GM19193 (cell line): Measurements from ENCODE around the gene BMS1.

Experiments used
- POLR2A ChIP-seq: IDR thresholded peaks from 4 replicates; pipeline ENCODE4 v1.6.1; 2011; ENCODE audit not compliant: insufficient read depth, insufficient read length; ENCODE audit errors: extremely low read depth

The BMS1 gene

DNA sequence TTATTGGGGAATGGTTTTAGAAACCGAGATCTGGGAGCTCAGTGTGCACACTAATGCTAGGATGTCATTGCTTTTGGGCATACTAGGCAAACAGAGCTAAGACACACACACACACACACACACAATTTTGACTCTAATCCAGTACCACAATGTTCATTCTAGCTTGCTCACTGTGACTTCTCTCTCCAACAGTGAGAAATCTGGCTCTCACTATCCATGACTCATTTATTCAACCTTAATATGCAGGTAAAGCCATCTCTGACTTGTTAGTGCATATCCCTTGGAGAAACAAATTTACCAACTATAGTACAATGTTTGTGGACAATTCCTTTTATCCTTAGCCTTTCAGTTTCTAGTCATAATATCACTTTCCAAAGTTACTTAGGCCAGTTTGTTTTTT lies 5.9 kb upstream of the BMS1 start:
- TF ChIP-seq POLR2A = no peak

DNA sequence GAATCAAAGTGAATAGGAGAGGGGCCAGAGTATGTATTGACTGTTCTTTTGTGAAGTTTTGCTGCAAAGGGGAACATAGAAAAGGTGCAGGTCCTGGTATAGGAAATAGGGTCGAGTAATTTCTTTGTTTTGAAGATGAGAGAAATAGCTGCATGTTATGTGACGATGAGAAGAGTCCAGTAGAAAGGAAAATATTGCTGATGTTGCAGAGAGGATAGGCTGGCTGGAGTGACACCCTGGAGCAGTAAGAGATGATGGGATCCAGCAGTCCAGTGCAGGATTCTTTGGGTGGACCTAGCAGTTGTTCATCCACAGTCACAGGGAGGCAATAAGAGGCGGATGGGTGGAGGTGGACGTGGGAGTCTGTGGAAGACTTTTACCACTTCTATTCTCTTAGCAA lies 2.1 kb upstream of the BMS1 start:
- TF ChIP-seq POLR2A = no peak

DNA sequence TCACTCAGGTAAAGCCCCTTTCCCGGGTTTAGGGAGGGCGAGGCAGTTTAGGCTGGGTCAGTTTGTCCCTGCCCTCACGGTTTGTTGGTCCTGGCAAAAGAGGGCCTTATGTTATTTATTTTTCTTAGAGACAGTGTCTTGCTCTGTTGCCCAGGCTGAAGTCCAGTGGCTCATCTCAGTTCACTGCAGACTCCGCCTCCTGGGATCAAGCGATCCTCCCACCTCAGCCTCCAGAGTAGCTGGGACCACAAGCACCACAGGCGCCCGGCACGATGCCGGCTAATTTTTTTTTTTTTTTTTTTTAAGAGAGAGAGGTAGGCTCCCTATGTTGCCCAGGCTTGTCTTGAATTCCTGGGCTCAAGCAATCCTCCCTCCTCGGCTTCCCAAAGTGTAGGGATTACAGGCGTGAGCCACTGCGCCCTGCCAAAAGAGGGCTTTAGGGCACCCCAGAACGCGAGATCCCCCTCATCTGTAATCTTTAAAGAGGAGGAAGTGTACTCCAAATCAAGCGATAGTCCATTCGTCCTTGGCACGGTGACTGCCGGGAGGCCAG lies 626 bp upstream of the BMS1 start:
- TF ChIP-seq POLR2A = no peak

DNA sequence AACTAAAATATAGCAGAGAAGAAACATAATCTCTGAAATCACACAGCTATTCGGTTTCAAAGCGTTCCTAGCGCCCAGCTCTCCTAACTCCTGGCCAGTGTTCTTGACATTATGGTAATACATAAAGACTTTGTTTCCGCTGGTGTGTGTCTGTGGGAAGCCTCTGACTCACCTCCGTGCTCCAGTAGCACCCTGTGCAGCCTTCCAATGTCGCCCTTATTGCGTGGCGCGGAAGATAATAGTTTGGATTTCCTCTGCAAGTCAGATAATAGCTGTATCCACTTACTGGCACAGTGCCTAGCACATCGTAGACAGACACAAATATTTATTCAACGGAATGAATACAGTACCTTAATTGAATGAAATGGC lies 570 bp downstream of the BMS1 start:
- TF ChIP-seq POLR2A = no peak

DNA sequence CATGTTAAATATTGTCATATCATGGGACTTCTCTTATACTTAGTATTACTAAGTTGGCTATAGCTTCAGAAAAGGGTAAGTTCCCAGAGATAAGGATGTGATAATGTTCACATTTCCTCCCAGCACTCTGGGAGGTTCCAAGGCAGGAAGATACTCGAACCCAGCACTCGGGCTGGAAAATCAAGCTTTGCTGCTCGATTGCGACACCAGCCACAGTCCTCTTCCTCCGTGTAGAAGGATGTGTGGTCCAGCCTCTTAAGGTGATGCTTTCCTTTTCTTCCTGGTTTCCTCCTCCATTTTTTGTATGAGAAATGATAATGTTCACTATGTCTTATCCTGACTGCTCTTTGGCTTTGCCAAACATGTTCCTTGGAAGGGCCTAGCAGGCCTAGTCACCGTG lies 3.2 kb downstream of the BMS1 start:
- TF ChIP-seq POLR2A = no peak

DNA sequence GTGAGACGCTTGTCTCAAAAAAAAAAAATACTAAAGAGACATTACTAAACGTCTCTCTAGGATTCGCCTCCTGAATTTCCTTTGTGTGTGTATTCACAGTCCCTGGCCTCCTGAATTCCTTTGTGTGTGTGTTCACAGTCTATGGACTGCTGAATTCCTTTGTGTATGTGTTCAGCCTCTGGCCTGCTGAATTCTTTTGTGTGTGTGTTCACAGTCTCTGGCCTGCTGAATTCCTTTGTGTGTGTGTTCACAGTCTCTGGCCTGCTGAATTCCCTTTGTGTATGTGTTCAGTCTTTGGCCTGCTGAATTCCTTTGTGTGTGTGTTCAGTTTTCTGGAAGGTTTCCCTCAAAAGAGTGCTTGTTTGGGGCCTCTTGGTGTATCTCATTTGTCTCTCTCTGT lies 8.2 kb downstream of the BMS1 start:
- no peak for TF ChIP-seq POLR2A

DNA sequence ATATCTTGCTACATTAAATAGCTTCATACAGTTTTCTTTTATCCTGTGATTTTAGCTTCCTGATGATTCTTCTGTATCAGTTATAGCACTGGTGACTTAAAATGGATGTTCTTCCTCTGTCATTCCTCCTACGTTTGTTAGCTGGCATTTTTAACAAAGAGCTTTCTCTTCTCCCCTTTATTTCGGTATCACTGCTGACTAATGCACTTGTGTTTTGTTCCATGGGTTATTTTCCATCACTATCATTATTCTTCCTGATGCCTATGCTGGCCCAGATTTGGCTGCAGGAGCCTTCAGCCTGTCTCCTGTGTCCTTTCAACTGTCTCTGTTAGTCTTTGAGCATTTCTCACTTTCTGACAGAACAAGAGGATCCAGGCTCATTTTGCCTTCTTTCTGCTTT lies 13.1 kb downstream of the BMS1 start:
- TF ChIP-seq POLR2A = no peak

DNA sequence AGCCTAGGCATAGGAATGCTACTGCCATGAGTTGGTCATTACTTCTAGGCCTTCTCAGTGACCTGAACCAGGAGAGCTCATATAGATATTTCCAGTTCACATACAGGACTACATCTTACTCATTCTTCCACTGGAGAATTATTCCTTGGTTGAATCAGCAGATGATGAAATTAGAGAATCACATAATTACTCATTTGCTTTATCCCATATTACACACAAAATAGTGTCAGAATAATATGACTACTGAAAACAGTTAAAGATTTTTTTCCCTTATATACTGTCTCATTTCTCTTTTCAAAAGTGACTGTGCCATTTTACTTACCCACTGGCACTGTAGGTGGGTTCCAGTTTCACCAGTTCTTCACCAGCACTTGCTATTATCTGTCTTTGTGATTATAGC lies 18.5 kb downstream of the BMS1 start:
- no peak for TF ChIP-seq POLR2A

DNA sequence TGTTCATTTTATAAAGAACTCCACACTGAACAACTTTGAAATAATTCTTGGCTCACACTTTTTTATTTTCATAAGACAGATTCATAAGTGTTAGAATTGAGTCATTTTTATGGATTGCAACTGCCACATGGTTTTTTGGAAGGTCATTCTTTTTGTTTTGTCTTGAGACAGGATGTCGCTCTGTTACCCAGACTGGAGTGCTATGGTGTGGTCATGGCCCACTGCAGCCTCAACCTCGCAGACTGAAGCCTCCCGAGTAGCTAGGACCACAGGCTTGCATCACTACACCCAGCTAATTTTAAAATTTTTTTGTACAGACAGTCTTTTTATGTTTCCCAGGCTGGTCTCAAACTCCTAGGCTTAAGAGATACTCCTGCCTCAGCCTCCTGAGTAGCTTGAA lies 20.3 kb downstream of the BMS1 start:
- TF ChIP-seq POLR2A = no peak

DNA sequence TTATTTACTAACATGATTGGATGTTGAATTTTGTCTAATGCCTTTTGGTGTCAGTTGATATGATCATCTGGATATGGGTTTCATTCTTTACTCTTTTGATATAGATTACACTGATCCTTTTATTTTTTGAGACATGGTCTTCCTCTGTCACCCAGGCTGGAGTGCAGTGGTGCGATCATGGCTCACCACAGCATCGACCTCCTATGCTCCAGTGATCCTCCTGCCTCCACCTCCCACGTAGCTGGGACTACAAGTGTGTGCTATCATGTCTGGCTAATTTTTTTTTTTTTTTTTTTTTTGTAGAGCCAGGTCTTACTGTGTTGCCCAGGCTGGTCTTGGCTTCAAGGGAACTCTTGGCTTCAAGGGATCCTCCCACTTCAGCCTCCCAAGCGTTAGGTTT lies 27.1 kb downstream of the BMS1 start:
- TF ChIP-seq POLR2A = no peak

DNA sequence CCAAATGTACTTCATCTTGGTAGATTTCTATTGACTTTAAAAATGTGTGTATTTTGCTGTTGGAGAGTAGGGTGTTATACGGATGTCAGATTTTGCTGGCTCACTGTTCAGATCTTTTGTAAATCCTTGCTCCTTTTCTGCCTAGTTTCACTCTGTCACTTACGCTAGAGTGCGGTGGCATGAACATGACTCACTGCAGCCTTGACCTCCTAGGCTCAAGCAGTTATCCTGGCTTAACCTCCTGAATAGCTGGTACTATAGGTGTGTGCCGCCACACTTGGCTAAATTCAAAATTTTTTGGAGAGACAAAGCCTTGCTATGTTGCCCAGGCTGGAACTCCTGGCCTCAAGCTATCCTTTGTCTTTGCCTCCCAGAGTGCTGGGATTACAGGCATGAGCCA lies 29.4 kb downstream of the BMS1 start:
- no peak for TF ChIP-seq POLR2A

DNA sequence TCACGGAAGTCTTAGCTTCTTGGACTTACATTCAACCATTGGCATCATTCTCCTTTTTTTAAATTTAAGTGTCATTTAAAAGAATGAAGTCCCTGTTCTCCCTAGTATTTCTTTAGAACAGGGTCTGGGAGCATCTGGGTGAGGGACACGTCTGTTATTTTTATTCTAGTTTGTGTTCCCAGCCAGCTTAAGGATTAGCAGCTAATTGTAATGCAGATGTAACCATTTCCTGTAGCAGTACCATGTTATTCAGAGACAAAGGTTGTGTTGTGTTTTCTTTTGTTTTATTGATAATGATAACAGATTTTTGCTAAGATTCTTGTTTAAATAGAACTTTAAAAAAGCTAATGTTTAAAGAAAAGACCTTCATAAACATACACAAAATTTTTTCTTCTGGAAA lies 34.3 kb downstream of the BMS1 start:
- TF ChIP-seq POLR2A = no peak

DNA sequence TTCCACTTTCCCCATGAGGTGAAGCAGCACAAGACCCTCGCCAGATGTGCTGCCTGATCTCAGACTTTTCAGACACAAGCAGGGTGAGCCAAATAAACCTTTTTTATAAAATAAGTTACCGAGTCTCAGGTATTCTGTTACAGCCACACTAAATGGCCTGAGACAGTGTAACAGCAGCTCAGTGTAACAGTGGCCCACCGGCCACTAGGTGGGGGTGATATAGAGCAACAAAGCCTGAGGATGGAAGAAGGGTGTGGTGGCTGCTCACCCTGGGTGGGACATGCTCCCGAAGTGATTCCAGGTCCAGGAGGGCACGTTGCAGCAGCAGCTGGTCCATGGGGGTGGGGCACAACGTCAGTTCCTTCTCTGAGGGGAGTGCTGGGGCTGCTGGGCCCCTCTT lies 44.6 kb downstream of the BMS1 start:
- TF ChIP-seq POLR2A = no peak

DNA sequence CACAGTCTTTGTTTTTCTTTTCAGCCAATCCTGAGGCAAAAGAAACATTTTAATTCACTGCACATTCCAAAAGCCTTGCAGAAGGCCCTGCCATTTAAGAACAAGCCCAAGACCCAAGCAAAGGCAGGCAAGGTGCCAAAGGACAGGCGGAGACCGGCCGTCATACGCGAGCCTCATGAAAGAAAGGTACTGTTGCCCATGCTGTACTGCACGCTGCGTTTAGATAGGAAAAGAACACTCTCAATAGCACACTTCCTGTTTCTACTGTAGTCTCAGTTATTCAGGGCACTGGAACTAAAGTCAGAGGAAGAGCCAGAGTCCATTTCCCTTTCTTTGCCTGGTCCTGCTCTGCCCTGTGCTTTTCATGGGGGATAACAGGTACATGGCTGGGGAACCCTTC lies 47.6 kb downstream of the BMS1 start:
- TF ChIP-seq POLR2A = no peak

DNA sequence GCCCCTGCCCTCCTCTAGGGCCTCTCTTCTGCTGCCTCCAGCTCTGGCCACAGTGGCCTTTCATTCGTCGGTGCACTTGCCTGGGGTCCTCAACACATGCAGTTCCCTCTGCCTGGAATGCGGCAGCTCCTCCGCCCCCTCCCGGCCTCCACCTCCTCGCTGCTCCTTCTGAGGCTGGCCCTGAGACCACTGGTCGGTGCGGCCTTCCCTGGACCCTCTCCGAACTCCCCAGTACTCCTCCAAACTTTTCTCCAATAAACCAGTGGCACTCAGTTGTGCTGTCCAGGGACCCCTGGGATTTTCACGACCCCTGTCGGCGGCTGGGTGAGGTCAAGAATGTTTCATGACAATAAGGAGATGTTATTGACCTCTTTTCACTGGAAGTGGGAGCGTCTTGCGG lies 53.5 kb downstream of the BMS1 start:
- no peak for TF ChIP-seq POLR2A

DNA sequence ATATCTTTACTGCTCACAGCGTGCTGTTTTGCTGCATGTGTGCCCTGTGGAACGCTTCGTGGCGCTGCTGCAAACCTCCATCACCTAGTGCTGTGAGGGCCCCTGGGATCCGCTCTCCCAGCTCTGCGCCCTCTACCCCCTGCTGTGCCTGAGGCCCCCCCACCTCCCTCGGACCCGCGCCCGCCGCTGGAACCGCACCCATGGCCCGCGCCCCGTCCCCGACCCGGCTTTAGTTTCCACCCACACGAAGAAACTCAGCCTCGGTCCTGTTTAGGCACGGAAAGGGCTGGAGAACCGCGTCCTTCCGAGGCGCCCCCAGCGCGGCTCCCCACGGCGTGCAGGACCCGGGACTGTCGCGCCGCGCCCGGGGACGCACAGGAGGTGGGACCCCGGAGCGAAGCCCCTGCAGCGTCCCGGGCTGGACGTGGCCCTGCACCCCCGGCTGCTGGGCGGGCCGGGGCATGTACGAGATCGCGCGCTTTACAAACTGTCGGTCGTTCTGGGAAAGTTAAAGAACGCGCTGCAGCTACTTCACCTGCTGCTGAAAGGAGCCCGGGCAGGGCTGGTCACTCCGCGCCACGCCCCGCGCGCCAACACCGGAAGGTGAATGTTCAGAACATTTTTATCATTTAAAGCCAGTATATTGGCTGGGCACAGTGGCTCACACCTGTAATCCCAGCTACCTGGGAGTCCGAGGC lies 54.3 kb downstream of the BMS1 start:
- no peak for TF ChIP-seq POLR2A

DNA sequence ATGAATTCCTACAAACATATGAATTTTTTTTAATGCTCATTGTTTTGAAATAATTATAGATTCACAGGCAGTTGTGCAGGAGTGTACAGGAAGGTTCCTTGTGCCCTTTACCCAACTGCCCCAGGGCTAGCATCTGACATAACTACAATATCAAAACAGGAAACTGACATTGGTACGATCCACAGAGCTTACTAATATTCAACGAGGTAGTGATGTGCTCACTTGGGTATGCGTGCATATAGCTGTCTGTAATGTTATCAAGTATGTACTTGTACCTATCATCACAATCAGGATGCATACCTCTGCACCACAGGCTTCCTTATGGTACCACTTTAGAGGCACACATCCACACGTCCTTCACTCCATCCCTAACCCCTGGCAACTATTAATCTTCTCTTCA lies 68.3 kb downstream of the BMS1 start:
- no peak for TF ChIP-seq POLR2A
